Sigmoid colon (tissue), 4 donors: ENCODE measurements around the gene C22orf31.

ENCODE experiments used
- EP300 ChIP-seq, 4 donors: sonication (generic); formaldehyde crosslinking; IDR thresholded peaks; one replicate each; pipeline ENCODE4 v1.6.1; 2017; ENCODE audit warnings: antibody characterized with exemption in 4 of 4
- POLR2A ChIP-seq, 2 donors: fragments of 450-650 bp; IDR thresholded peaks; one replicate each; pipeline ENCODE4 v1.6.1; 2016; ENCODE audit warnings: antibody characterized with exemption in 2 of 2, mild to moderate bottlenecking in 2 of 2, moderate library complexity in 2 of 2
- POLR2AphosphoS5 ChIP-seq, 4 donors: sonication (generic); formaldehyde crosslinking; IDR thresholded peaks; one replicate each; pipeline ENCODE4 v1.6.1; 2017; ENCODE audit warnings: antibody characterized with exemption in 4 of 4
- TF ChIP-seq, protein P1 (sequence below), 4 experiments: fragments of 450-650 bp in 3 of 4; fragments of 200-600 bp in 1 of 4; IDR thresholded peaks; one replicate each; pipeline ENCODE4 v1.5.1; 2016 to 2019; ENCODE audit warnings: antibody characterized with exemption in 4 of 4, mild to moderate bottlenecking in 3 of 4, moderate library complexity in 2 of 4

DNA sequence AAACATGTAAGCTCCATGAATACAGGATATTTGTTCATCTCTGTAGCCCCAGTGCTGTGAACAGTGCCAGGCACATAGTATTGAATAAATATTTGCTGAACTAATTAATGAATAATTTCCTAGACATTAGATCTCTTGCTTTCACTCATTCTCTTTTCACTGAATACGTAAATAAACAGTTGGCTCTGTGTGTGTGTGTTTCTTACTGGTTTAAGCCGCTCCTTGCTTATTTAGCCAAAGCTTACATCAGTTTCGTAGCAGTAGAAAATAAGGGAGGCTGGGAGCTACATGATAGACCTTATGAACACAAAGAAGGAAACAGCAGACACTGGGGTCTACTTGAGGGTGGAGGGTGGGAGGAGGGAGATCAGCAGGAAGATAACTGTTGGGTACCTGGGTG is 28.4 kb upstream of the C22orf31 start:
- TF ChIP-seq POLR2A (IDR thresholded peaks at IDR 0.05) (no peak), POLR2AphosphoS5 (IDR thresholded peaks at IDR 0.05) (no peak), EP300 (IDR thresholded peaks at IDR 0.05) (no peak)
- TF ChIP-seq, protein P1, sequence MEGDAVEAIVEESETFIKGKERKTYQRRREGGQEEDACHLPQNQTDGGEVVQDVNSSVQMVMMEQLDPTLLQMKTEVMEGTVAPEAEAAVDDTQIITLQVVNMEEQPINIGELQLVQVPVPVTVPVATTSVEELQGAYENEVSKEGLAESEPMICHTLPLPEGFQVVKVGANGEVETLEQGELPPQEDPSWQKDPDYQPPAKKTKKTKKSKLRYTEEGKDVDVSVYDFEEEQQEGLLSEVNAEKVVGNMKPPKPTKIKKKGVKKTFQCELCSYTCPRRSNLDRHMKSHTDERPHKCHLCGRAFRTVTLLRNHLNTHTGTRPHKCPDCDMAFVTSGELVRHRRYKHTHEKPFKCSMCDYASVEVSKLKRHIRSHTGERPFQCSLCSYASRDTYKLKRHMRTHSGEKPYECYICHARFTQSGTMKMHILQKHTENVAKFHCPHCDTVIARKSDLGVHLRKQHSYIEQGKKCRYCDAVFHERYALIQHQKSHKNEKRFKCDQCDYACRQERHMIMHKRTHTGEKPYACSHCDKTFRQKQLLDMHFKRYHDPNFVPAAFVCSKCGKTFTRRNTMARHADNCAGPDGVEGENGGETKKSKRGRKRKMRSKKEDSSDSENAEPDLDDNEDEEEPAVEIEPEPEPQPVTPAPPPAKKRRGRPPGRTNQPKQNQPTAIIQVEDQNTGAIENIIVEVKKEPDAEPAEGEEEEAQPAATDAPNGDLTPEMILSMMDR (IDR thresholded peaks at IDR 0.05) = no peak
